ENCODE data around the gene INAFM2.

The INAFM2 gene

GRCh38 chr15:40287968-40288367, 35.5 kb upstream of the INAFM2 start:
- DNase-seq = peak in 1 of 2 experiments; percentile 41

- peak in 1 of 2 experiments; percentile 55 for DNase-seq
Measured at GRCh38 chr15:40289140-40289775, 34.2 kb upstream of the INAFM2 start.

GRCh38 chr15:40290545-40290917, 33.0 kb upstream of the INAFM2 start:
- DNase-seq = no peak

- DNase-seq = peak; percentile 35 to 85
Measured at GRCh38 chr15:40290918-40291574, 32.4 kb upstream of the INAFM2 start.

- DNase-seq = no peak
Measured at GRCh38 chr15:40292246-40292645, 31.2 kb upstream of the INAFM2 start.

- DNase-seq = no peak
Measured at GRCh38 chr15:40293006-40293405, 30.5 kb upstream of the INAFM2 start.

GRCh38 chr15:40293905-40294895, 29.3 kb upstream of the INAFM2 start:
- DNase-seq = no peak

- DNase-seq = no peak
Measured at GRCh38 chr15:40295297-40295696, 28.2 kb upstream of the INAFM2 start.

GRCh38 chr15:40295877-40296560, 27.5 kb upstream of the INAFM2 start:
- no peak for DNase-seq

GRCh38 chr15:40296561-40297230, 26.8 kb upstream of the INAFM2 start:
- DNase-seq = no peak

GRCh38 chr15:40297356-40297755, 26.1 kb upstream of the INAFM2 start:
- no peak for DNase-seq

GRCh38 chr15:40298216-40298935, 25.1 kb upstream of the INAFM2 start:
- DNase-seq = no peak

- no peak for DNase-seq
Measured at GRCh38 chr15:40300367-40300766, 23.1 kb upstream of the INAFM2 start.

GRCh38 chr15:40300771-40301170, 22.7 kb upstream of the INAFM2 start:
- DNase-seq = no peak

- no peak for DNase-seq
Measured at GRCh38 chr15:40301467-40302179, 21.9 kb upstream of the INAFM2 start.

GRCh38 chr15:40302288-40302886, 21.1 kb upstream of the INAFM2 start:
- no peak for DNase-seq

- DNase-seq = no peak
Measured at GRCh38 chr15:40302981-40303380, 20.5 kb upstream of the INAFM2 start.

GRCh38 chr15:40303576-40303975, 19.9 kb upstream of the INAFM2 start:
- DNase-seq = no peak

GRCh38 chr15:40305281-40305680, 18.2 kb upstream of the INAFM2 start:
- no peak for DNase-seq

- no peak for DNase-seq
Measured at GRCh38 chr15:40306371-40306770, 17.1 kb upstream of the INAFM2 start.

- no peak for DNase-seq
Measured at GRCh38 chr15:40306908-40307307, 16.6 kb upstream of the INAFM2 start.
